ENCODE data around the gene CCZ1B.
A peak's percentile ranks its signal among the peaks of the same experiment; 100 is the strongest.
"Not testable (repeated sequence)": the region's sequence is repeated elsewhere in the genome, so short reads cannot be mapped to it uniquely, and the experiment has no call there.

DNA sequence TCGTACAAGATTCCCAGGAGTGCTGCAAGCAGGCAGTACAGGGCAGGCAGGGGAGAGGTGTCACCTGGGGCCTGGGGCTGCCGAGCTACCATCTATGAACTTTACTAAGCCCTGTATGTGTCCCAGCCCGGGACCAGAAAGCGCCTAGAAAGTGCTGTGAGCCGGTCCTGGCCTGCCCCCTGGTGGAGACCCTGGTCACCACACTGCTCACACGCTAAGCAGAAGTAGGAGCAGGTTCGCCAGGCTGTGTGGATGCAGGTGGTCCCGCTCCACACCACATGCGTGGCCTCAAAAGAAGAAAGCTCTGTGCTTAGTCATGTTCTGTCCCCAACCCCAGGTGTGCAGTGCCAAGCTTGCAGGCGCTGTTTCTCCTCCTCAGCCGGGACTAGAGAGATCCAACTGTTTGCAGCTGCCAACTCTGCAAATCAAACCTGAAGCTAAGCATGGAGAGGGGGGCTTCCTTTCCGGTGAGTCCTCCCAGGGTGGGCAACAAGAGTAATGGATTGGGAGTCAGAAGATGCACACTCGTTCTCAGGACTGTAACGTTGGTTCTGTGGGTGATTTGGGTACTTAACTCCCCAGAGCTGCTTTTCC is 31.7 kb upstream of the CCZ1B start:
- TF ChIP-seq, protein P1, sequence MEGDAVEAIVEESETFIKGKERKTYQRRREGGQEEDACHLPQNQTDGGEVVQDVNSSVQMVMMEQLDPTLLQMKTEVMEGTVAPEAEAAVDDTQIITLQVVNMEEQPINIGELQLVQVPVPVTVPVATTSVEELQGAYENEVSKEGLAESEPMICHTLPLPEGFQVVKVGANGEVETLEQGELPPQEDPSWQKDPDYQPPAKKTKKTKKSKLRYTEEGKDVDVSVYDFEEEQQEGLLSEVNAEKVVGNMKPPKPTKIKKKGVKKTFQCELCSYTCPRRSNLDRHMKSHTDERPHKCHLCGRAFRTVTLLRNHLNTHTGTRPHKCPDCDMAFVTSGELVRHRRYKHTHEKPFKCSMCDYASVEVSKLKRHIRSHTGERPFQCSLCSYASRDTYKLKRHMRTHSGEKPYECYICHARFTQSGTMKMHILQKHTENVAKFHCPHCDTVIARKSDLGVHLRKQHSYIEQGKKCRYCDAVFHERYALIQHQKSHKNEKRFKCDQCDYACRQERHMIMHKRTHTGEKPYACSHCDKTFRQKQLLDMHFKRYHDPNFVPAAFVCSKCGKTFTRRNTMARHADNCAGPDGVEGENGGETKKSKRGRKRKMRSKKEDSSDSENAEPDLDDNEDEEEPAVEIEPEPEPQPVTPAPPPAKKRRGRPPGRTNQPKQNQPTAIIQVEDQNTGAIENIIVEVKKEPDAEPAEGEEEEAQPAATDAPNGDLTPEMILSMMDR (IDR thresholded peaks at IDR 0.05), result peak; percentile 75; the same call in 1 of the 2 replicates
- TF ChIP-seq CREB1 (CRISPR knock-in tag; IDR thresholded peaks at IDR 0.05); GABPB1 (CRISPR knock-in tag; IDR thresholded peaks at IDR 0.05); ESRRA (CRISPR knock-in tag; IDR thresholded peaks at IDR 0.05; ENCODE audit: borderline replicate concordance): not testable (repeated sequence)
- TF ChIP-seq, protein P2, sequence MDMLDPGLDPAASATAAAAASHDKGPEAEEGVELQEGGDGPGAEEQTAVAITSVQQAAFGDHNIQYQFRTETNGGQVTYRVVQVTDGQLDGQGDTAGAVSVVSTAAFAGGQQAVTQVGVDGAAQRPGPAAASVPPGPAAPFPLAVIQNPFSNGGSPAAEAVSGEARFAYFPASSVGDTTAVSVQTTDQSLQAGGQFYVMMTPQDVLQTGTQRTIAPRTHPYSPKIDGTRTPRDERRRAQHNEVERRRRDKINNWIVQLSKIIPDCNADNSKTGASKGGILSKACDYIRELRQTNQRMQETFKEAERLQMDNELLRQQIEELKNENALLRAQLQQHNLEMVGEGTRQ (CRISPR knock-in tag; IDR thresholded peaks at IDR 0.05), result not testable (repeated sequence)
- TF ChIP-seq, protein P3, sequence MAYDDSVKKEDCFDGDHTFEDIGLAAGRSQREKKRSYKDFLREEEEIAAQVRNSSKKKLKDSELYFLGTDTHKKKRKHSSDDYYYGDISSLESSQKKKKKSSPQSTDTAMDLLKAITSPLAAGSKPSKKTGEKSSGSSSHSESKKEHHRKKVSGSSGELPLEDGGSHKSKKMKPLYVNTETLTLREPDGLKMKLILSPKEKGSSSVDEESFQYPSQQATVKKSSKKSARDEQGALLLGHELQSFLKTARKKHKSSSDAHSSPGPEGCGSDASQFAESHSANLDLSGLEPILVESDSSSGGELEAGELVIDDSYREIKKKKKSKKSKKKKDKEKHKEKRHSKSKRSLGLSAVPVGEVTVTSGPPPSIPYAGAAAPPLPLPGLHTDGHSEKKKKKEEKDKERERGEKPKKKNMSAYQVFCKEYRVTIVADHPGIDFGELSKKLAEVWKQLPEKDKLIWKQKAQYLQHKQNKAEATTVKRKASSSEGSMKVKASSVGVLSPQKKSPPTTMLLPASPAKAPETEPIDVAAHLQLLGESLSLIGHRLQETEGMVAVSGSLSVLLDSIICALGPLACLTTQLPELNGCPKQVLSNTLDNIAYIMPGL (CRISPR knock-in tag; IDR thresholded peaks at IDR 0.05), result not testable (repeated sequence)
- TF ChIP-seq, protein P4, sequence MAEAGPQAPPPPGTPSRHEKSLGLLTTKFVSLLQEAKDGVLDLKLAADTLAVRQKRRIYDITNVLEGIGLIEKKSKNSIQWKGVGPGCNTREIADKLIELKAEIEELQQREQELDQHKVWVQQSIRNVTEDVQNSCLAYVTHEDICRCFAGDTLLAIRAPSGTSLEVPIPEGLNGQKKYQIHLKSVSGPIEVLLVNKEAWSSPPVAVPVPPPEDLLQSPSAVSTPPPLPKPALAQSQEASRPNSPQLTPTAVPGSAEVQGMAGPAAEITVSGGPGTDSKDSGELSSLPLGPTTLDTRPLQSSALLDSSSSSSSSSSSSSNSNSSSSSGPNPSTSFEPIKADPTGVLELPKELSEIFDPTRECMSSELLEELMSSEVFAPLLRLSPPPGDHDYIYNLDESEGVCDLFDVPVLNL (CRISPR knock-in tag; IDR thresholded peaks at IDR 0.05; ENCODE audit: borderline replicate concordance, low read depth), result not testable (repeated sequence)
- TF ChIP-seq, protein P5, sequence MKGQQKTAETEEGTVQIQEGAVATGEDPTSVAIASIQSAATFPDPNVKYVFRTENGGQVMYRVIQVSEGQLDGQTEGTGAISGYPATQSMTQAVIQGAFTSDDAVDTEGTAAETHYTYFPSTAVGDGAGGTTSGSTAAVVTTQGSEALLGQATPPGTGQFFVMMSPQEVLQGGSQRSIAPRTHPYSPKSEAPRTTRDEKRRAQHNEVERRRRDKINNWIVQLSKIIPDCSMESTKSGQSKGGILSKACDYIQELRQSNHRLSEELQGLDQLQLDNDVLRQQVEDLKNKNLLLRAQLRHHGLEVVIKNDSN (CRISPR knock-in tag; IDR thresholded peaks at IDR 0.05), result not testable (repeated sequence)
- TF ChIP-seq, protein P6, sequence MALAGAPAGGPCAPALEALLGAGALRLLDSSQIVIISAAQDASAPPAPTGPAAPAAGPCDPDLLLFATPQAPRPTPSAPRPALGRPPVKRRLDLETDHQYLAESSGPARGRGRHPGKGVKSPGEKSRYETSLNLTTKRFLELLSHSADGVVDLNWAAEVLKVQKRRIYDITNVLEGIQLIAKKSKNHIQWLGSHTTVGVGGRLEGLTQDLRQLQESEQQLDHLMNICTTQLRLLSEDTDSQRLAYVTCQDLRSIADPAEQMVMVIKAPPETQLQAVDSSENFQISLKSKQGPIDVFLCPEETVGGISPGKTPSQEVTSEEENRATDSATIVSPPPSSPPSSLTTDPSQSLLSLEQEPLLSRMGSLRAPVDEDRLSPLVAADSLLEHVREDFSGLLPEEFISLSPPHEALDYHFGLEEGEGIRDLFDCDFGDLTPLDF (CRISPR knock-in tag; IDR thresholded peaks at IDR 0.05), result not testable (repeated sequence)
- TF ChIP-seq, protein P7, sequence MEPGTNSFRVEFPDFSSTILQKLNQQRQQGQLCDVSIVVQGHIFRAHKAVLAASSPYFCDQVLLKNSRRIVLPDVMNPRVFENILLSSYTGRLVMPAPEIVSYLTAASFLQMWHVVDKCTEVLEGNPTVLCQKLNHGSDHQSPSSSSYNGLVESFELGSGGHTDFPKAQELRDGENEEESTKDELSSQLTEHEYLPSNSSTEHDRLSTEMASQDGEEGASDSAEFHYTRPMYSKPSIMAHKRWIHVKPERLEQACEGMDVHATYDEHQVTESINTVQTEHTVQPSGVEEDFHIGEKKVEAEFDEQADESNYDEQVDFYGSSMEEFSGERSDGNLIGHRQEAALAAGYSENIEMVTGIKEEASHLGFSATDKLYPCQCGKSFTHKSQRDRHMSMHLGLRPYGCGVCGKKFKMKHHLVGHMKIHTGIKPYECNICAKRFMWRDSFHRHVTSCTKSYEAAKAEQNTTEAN (CRISPR knock-in tag; IDR thresholded peaks at IDR 0.05), result not testable (repeated sequence)
